Right lobe of liver (tissue), 4 donors: ENCODE data around the gene TRAPPC3L.

Source experiments
- POLR2A ChIP-seq: fragments of 450-650 bp; IDR thresholded peaks from one replicate; pipeline ENCODE4 v1.6.1; 2017; ENCODE audit warnings: antibody characterized with exemption, mild to moderate bottlenecking
- TF ChIP-seq, protein P1 (sequence below), 4 donors: fragments of 200-600 bp in 3 of 4; fragments of 450-650 bp in 1 of 4; IDR thresholded peaks; one replicate each; pipeline versions ENCODE4 v1.5.1 to v1.8.0; 2016 to 2022; ENCODE audit warnings: antibody characterized with exemption in 4 of 4, mild to moderate bottlenecking in 2 of 4
- donor health status: DM: no; HTN: no; CAD: no.
- donor health status: DM: no; HTN: no; CAD: no.
- donor health status: DM: no; HTN: yes; CAD: no.

DNA sequence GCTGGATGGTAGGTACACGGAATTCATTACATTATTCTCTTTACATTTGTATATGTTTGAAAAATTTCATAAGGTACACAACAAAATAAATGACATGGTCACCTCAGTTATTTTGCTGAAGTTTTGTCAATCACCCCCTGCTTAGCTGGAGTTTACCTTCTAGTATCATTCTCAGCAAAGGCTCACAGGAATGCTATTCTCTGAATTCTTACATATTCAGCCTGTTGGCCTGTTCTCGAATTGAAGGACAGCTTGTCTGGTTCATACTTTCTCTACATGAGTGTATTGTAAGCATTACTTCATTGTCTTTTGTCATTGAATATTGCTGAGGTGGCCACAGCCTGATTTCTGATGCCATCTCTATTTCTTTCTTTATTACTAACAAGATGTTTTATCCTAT, 21.2 kb downstream of the TRAPPC3L start:
- TF ChIP-seq, protein P1, sequence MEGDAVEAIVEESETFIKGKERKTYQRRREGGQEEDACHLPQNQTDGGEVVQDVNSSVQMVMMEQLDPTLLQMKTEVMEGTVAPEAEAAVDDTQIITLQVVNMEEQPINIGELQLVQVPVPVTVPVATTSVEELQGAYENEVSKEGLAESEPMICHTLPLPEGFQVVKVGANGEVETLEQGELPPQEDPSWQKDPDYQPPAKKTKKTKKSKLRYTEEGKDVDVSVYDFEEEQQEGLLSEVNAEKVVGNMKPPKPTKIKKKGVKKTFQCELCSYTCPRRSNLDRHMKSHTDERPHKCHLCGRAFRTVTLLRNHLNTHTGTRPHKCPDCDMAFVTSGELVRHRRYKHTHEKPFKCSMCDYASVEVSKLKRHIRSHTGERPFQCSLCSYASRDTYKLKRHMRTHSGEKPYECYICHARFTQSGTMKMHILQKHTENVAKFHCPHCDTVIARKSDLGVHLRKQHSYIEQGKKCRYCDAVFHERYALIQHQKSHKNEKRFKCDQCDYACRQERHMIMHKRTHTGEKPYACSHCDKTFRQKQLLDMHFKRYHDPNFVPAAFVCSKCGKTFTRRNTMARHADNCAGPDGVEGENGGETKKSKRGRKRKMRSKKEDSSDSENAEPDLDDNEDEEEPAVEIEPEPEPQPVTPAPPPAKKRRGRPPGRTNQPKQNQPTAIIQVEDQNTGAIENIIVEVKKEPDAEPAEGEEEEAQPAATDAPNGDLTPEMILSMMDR (IDR thresholded peaks at IDR 0.05) = no peak
- no peak for TF ChIP-seq POLR2A
